Neutrophil (primary cell): ENCODE results near the gene LOXL1.

ENCODE experiments used
- H3K27ac ChIP-seq: fragments of 200-600 bp; sonication (generic); 2 replicates; pipeline ENCODE4 v1.5.1; 2016; ENCODE audit warnings: mild to moderate bottlenecking, moderate library complexity
- H3K27me3 ChIP-seq: fragments of 200-600 bp; sonication (generic); 2 replicates; pipeline ENCODE4 v1.6.0; 2016; ENCODE audit warnings: mild to moderate bottlenecking
- H3K36me3 ChIP-seq: fragments of 200-600 bp; sonication (generic); 2 replicates; pipeline ENCODE4 v1.5.1; 2017
- H3K4me1 ChIP-seq, 2 experiments: fragments of 200-600 bp in 1 of 2; sonication (generic) in 1 of 2; 1 replicate in 1 of 2; 2 replicates in 1 of 2; pipeline versions ENCODE4 v1.5.1 to v1.6.1; 2013 to 2016; ENCODE audit warnings: low read depth in 1 of 2, low read length in 1 of 2, mild to moderate bottlenecking in 1 of 2, moderate library complexity in 1 of 2; ENCODE audit not compliant: control insufficient read depth in 1 of 2, insufficient read depth in 1 of 2
- H3K4me3 ChIP-seq, 2 experiments: fragments of 200-600 bp in 1 of 2; sonication (generic) in 1 of 2; 1 replicate in 1 of 2; 2 replicates in 1 of 2; pipeline ENCODE4 v1.5.1; 2013 to 2016; ENCODE audit warnings: low read depth in 1 of 2, low read length in 1 of 2, mild to moderate bottlenecking in 1 of 2, moderate library complexity in 1 of 2
- H3K9me3 ChIP-seq: fragments of 200-600 bp; sonication (generic); 2 replicates; pipeline ENCODE4 v1.5.1; 2016
- TF ChIP-seq, protein P1 (sequence below): fragments of 200-600 bp; sonication (generic); IDR thresholded peaks from 2 replicates; pipeline ENCODE4 v1.5.1; 2016; ENCODE audit warnings: antibody characterized with exemption

The LOXL1 gene

DNA sequence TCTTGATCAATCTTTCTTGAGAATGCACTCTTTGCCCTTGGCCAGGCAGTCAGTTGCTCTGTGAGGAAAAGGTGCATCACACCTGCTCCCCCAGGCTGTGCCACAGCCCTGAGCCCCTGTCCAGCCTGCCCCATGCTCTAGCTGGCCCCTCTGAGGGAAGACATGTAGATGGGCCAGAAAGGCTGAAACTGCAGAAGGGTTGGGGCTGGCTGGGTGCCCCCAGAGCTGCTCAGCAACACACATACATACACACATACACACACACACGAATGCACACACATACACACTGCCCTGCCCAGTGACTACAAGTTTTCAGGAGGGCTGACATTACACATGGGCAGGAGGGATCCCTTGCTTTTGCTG, 36.5 kb upstream of the LOXL1 start:
- no peaks in the 10 kb centered on the region for H3K9me3 ChIP-seq
- H3K27ac ChIP-seq = no peak overlapping the region
- peaks cover 30% of the 10 kb centered on the region for H3K27me3 ChIP-seq
- no peaks in the 10 kb centered on the region for H3K36me3 ChIP-seq
- TF ChIP-seq, protein P1, sequence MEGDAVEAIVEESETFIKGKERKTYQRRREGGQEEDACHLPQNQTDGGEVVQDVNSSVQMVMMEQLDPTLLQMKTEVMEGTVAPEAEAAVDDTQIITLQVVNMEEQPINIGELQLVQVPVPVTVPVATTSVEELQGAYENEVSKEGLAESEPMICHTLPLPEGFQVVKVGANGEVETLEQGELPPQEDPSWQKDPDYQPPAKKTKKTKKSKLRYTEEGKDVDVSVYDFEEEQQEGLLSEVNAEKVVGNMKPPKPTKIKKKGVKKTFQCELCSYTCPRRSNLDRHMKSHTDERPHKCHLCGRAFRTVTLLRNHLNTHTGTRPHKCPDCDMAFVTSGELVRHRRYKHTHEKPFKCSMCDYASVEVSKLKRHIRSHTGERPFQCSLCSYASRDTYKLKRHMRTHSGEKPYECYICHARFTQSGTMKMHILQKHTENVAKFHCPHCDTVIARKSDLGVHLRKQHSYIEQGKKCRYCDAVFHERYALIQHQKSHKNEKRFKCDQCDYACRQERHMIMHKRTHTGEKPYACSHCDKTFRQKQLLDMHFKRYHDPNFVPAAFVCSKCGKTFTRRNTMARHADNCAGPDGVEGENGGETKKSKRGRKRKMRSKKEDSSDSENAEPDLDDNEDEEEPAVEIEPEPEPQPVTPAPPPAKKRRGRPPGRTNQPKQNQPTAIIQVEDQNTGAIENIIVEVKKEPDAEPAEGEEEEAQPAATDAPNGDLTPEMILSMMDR = no peak
- H3K4me1 ChIP-seq = no peaks in the 10 kb centered on the region
- H3K4me3 ChIP-seq = no peak overlapping the region

DNA sequence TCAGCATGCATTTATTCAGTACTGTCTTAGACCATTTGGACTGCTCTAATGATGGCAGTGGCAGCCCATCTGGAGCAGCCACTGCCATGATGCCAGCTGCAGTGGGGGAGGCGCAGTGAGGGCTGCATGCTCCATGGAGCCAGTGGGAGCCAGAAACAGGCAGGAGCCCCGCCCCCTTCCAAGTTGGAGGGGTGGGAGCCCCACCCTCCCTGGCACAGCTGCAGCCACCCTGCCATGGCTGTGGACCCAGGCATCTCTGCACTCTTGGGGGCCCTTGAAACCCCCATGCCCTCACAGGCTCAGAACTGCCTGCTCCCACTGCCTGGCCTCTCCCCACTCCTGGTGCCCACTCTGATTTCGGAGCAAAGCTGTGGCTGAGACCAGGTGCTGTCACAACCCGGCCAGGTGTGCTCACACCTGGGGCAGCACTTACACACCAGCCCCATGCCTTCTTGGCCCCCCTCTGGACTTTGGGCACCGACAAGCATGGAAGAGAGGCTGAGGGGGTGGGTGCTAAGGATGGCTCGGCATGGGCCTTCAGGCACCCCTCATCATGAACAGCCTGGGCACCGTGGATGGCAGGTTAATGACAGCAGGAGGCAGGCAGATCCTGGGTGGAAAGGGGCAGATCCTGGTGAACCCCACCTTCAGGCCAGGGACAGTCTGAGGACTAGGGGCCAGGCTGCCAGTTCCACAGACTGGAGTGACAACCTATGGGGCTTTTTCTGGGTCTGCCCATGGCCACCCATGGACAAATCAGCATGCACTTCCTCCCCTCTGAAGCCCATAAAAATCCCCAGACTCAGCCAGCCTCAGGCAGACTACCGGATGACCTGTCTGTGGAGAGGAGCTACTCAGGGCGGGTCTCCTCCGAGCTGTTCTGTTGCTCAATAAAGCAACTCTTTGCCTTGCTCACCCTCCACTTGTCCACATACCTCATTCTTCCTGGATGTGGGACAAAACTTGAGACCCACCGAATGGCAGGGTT, 34.6 kb upstream of the LOXL1 start:
- TF ChIP-seq, protein P1 = no peak
- H3K27me3 ChIP-seq = peaks cover 30% of the 10 kb centered on the region
- no peak overlapping the region for H3K27ac ChIP-seq
- no peaks in the 10 kb centered on the region for H3K4me1 ChIP-seq
- no peaks in the 10 kb centered on the region for H3K9me3 ChIP-seq
- no peaks in the 10 kb centered on the region for H3K36me3 ChIP-seq
- no peak overlapping the region for H3K4me3 ChIP-seq

DNA sequence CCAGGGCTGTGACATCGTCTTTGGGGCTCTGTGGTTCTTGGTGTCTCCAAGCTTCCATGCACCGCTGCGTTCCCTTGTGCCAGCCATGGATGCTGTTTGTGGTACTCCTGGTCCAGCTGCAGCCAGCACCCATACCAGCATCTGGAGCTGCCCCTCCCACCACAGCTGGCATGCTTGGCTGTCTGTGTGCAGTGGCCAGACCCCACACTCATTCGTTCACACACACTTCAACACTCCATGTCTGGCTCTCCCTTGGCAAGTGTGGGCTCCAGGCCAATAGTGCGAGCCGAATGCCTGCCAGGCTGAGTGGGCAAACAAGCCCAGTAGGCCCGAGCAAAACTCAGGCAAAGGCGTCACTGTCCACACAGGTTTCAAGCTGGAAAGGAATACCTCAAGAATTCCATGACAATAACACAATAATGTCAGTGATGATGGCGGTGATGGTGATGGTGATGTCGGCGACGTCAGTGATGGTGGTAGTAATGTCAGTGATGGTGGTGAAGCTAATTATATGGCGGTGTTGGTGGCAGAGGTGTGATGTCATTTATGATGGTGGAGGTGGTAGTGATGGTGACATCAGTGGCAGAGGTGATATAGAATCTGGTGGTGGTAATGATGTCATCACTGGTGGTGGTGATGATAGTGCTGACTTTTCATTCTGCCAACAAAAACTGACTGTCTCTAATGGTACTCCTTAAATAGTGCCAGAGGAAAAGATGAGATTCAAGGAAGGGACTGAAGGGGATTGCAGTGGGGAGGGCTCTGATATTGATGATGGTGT, 33.6 kb upstream of the LOXL1 start:
- no peaks in the 10 kb centered on the region for H3K9me3 ChIP-seq
- H3K4me3 ChIP-seq = no peak overlapping the region
- TF ChIP-seq, protein P1 = no peak
- H3K4me1 ChIP-seq = no peaks in the 10 kb centered on the region
- no peak overlapping the region for H3K27ac ChIP-seq
- H3K36me3 ChIP-seq = no peaks in the 10 kb centered on the region
- peaks cover 30% of the 10 kb centered on the region for H3K27me3 ChIP-seq

DNA sequence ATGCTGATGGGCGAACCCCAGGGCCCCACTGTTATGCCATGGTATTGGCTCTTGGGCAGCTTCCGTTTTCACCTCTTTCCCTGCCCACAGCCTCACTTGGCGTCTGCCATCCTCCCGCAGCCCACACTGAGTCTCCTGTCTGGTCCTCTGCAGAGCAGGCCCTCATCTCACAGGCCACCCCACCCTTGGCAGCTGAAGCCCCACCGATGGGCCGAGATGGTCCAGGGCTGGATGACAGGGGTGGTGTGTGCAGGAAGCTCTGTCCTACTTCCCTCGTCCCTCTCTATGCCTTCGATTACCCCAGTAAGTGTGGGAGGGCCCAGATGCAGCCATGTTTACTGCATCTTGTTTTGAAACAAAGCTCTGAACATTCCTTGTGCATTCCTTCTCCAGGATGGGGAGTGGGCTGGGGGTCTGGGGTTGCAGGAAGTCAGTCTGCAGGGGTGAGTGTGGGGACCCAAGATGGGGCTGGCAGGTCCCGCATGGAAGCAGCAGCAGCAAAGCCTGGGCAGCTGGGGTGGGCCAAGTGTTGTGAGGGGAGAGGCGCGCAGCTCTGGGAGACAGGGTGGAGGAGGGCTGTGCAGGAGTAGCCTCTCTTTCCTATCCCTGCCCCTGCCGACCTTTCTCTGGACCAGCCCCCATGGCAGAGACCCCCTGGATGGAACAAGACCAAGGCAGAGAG, 32.0 kb upstream of the LOXL1 start:
- Histone ChIP-seq H3K9me3 (no peaks in the 10 kb centered on the region), H3K4me3 (no peak overlapping the region), H3K27ac (no peak overlapping the region), H3K36me3 (no peaks in the 10 kb centered on the region), H3K27me3 (peaks cover 24% of the 10 kb centered on the region), H3K4me1 (no peaks in the 10 kb centered on the region)
- TF ChIP-seq, protein P1 = no peak

DNA sequence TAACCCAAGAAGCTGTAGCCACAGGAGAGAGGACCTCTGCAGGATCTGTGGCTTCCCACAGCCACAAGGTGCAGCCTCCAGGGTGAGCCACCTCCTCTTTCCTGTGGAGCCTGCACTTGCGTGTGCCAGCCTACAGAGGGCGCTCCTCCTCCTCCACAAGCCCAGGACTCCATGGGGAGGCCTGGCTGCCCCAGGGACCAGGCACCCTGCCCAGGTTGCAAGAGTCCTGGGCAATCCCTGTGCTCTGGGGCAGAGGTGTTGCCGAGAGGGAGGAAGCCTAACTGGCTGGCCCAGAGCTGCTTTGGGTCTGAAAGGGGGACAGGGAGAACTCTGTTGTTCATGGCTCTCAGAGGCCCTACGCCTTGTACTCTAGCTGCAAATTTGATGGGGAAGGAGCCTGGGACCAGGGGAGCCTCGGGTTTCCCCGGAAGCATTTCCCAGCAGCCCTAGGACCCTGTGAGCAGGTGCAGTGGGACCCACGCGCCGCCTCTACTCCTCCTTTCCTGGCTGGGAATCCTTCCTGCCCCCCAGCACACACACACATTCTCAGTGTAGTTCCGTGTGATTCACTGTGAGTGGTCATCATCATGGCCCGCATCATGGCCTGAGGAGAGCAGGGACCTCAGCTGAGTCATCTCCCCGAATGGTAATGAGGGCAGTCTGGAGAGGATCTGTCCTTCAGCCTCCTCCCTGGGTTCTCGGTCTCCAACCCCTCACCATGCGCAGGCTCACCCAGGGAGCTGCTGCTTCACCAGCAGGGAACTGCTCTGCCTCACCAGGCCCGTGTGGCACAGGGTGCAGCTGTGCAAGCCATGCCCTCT, 28.6 kb upstream of the LOXL1 start:
- Histone ChIP-seq H3K36me3 (no peaks in the 10 kb centered on the region), H3K27me3 (no peaks in the 10 kb centered on the region), H3K9me3 (no peaks in the 10 kb centered on the region), H3K4me3 (no peak overlapping the region), H3K4me1 (no peaks in the 10 kb centered on the region), H3K27ac (no peak overlapping the region)
- TF ChIP-seq, protein P1 = peak; percentile 97
